Measurements from ENCODE around the gene CDKN1B.

DNA sequence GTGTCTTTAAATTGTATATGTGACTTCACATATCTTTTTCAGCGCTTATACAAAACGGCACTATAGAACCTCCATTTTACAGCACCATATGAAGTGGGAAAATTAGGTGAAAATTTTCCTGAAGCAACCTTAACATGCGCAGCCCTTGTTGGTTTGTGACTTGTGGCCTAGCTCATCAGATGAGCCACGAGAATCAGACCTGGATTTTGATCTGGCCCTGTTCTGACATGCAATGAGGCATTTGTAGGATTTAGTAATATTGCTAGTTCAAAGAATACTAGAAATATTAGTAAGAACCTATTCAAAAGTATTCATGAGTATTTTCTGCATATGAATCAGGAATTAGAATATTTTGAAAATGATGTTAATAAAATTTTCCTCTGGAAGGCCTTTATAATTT is 2.9 kb downstream of the CDKN1B start:
- TF ChIP-seq YY1 (IDR thresholded peaks at IDR 0.05; ENCODE audit: insufficient read depth, insufficient read length) (no peak), SUZ12 (IDR thresholded peaks at IDR 0.05; ENCODE audit: extremely low read depth, insufficient read depth, insufficient read length) (no peak)

Measured in NT2/D1 (cell line).